WERI-Rb-1 (cell line): ENCODE results near the gene DOK6.
"Not testable (repeated sequence)": the region's sequence is repeated elsewhere in the genome, so short reads cannot be mapped to it uniquely, and the experiment has no call there.

Experiments used
- DNase-seq: peaks from one replicate; pipeline ENCODE4 v3.0.0-alpha.2; 2020
- H3K27ac ChIP-seq: fragments of 250-450 bp; sonication (Bioruptor Pico); 2 replicates; pipeline ENCODE4 v1.5.1; 2020; ENCODE audit warnings: mild to moderate bottlenecking, moderate library complexity
- H3K27me3 ChIP-seq: fragments of 250-450 bp; sonication (Bioruptor Pico); 2 replicates; pipeline ENCODE4 v1.5.1; 2021; ENCODE audit warnings: mild to moderate bottlenecking, low read depth, moderate library complexity; ENCODE audit not compliant: insufficient read depth, severe bottlenecking
- H3K36me3 ChIP-seq: fragments of 250-450 bp; sonication (Bioruptor Pico); 2 replicates; pipeline ENCODE4 v1.5.1; 2020; ENCODE audit warnings: mild to moderate bottlenecking, moderate library complexity
- H3K4me3 ChIP-seq: 2 replicates; pipeline ENCODE4 v1.5.1; 2011; ENCODE audit warnings: low read depth, mild to moderate bottlenecking, control low read depth, low read length
- H3K9me3 ChIP-seq: fragments of 250-450 bp; sonication (Bioruptor Pico); 2 replicates; pipeline ENCODE4 v1.5.1; 2021; ENCODE audit warnings: mild to moderate bottlenecking, moderate library complexity; ENCODE audit not compliant: severe bottlenecking
- CTCF ChIP-seq: IDR thresholded peaks from 2 replicates; pipeline ENCODE4 v1.5.1; 2011; ENCODE audit warnings: low read depth, mild to moderate bottlenecking, control low read depth, inconsistent platforms, low read length

Gene DOK6

GRCh38 chr18:69400253-69400975 lies at the start of gene DOK6:
DOK6 (plus strand) TSS chr18:69400888.
- DNase-seq, result peak; percentile 80
- peak within 1 kb of the TSS; percentile 93 for H3K27ac ChIP-seq
- no peak for TF ChIP-seq CTCF
- no peaks in the 10 kb centered on the region for H3K36me3 ChIP-seq
- H3K4me3 ChIP-seq, result peak within 1 kb of the TSS; percentile 53
- no peaks in the 10 kb centered on the region for H3K27me3 ChIP-seq
- no peaks in the 10 kb centered on the region for H3K9me3 ChIP-seq

- Histone ChIP-seq H3K9me3 (no peaks in the 10 kb centered on the region), H3K36me3 (no peaks in the 10 kb centered on the region), H3K27ac (no peak overlapping the region), H3K4me3 (no peak overlapping the region), H3K27me3 (no peaks in the 10 kb centered on the region)
- TF ChIP-seq CTCF, result no peak
- no peak for DNase-seq
These were observed 47.7 kb upstream of the DOK6 start for GRCh38 chr18:69353023-69353422.

GRCh38 chr18:69357590-69357989 lies 43.1 kb upstream of the DOK6 start:
- DNase-seq, result no peak
- H3K4me3 ChIP-seq, result no peak overlapping the region
- TF ChIP-seq CTCF, result no peak
- H3K27ac ChIP-seq, result no peak overlapping the region
- H3K36me3 ChIP-seq, result no peaks in the 10 kb centered on the region
- no peaks in the 10 kb centered on the region for H3K9me3 ChIP-seq
- no peaks in the 10 kb centered on the region for H3K27me3 ChIP-seq

GRCh38 chr18:69358212-69358895 lies 42.3 kb upstream of the DOK6 start:
- Histone ChIP-seq H3K4me3 (no peak overlapping the region), H3K9me3 (no peaks in the 10 kb centered on the region), H3K27me3 (no peaks in the 10 kb centered on the region), H3K36me3 (no peaks in the 10 kb centered on the region), H3K27ac (no peak overlapping the region)
- DNase-seq, result no peak
- no peak for TF ChIP-seq CTCF

DNA sequence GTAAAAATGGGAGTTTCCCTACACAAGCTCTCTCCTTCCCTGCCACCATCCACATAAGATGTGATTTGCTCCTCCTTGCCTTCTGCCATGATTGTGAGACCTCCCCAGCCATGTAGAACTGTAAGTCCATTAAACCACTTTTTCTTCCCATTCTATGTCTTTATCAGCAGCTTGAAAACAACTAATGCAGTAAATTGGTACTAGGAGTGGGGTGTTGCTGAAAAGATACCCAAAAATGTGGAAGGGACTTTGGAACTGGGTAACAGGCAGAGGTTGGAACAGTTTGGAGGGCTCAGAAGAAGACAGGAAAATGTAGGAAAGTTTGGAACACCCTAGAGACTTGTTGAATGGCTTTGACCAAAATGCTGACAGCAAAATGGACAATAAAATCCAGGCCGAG lies 40.9 kb upstream of the DOK6 start:
- not testable (repeated sequence) for DNase-seq, H3K9me3 ChIP-seq

GRCh38 chr18:69364930-69365329 lies 35.8 kb upstream of the DOK6 start:
- no peak overlapping the region for H3K27ac ChIP-seq
- no peaks in the 10 kb centered on the region for H3K27me3 ChIP-seq
- no peak overlapping the region for H3K4me3 ChIP-seq
- no peak for TF ChIP-seq CTCF
- H3K36me3 ChIP-seq, result no peaks in the 10 kb centered on the region
- H3K9me3 ChIP-seq, result no peaks in the 10 kb centered on the region
- no peak for DNase-seq

More for the DNA sequence above, 40.9 kb upstream of the DOK6 start:
- H3K36me3 ChIP-seq, H3K27ac ChIP-seq, H3K4me3 ChIP-seq, H3K27me3 ChIP-seq: not testable (repeated sequence)
